Measurements from ENCODE around the gene PPP1R3D.

PPP1R3D gene

DNA sequence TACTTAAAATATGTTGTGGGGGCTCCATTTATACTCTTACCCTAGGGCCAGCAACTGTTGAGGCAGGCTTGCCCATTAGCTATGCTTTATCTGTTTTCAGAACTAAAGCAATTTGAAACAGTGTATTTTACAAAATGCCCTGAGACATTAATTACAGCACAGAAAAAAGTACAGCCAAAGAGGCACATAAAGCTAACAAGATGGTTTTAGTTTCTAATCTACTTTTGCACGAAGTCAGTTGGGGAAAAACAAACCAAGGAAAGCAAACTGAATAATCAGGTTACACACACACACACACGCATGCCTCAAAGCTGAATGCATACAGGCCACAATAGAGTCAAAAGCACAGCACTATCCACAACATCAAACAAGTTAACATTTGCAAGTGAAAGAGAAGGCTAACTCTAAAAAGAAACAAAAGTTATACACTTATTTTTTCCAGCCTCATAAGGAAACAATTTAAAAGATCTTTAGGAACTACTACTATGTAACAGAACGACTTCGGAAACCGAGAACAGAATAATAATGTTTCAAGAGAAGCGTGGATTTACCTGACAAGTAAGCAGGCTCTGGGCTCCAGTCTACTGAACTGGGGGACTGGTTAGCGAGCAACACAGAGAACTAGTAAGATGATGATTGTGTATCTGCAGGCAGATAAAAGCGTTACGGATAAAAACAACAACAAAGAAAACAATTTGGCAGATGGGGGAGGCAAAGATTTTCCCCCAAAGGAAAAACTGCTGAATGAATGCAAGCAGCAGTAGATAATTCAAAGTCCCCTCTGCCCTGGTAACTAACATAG lies 8.4 kb downstream of the PPP1R3D start (continued):
- TF ChIP-seq, protein P1, sequence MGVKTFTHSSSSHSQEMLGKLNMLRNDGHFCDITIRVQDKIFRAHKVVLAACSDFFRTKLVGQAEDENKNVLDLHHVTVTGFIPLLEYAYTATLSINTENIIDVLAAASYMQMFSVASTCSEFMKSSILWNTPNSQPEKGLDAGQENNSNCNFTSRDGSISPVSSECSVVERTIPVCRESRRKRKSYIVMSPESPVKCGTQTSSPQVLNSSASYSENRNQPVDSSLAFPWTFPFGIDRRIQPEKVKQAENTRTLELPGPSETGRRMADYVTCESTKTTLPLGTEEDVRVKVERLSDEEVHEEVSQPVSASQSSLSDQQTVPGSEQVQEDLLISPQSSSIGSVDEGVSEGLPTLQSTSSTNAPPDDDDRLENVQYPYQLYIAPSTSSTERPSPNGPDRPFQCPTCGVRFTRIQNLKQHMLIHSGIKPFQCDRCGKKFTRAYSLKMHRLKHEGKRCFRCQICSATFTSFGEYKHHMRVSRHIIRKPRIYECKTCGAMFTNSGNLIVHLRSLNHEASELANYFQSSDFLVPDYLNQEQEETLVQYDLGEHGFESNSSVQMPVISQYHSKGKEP (tag by site-specific recombination; IDR thresholded peaks at IDR 0.05) = no peak
- TF ChIP-seq ZNF433 (tag by site-specific recombination; IDR thresholded peaks at IDR 0.05; ENCODE audit: low read depth) (no peak), ZBTB8A (tag by site-specific recombination; IDR thresholded peaks at IDR 0.05) (no peak), ZNF214 (tag by site-specific recombination; IDR thresholded peaks at IDR 0.05; ENCODE audit: borderline replicate concordance) (no peak), ZNF837 (tag by site-specific recombination; IDR thresholded peaks at IDR 0.05) (no peak), ZNF335 (tag by site-specific recombination; conservative IDR thresholded peaks at IDR 0.05) (no peak), ZBTB7A (tag by site-specific recombination; IDR thresholded peaks at IDR 0.05; ENCODE audit: low read depth) (no peak), ZNF776 (tag by site-specific recombination; IDR thresholded peaks at IDR 0.05; ENCODE audit: borderline replicate concordance) (no peak), YY1 (tag by site-specific recombination; IDR thresholded peaks at IDR 0.05) (no peak), SALL2 (tag by site-specific recombination; IDR thresholded peaks at IDR 0.05; ENCODE audit: borderline replicate concordance) (no peak), TRIM28 (IDR thresholded peaks at IDR 0.05; ENCODE audit: borderline replicate concordance, low read length) (no peak; the same call in 1 of the 2 replicates), ZNF600 (tag by site-specific recombination; IDR thresholded peaks at IDR 0.05) (0 out of 2 replicates have a peak, but pooled peaks have one; percentile 57), ZNF311 (tag by site-specific recombination; IDR thresholded peaks at IDR 0.05; ENCODE audit: borderline replicate concordance) (no peak), PRDM1 (tag by site-specific recombination; IDR thresholded peaks at IDR 0.05) (no peak), ZFP3 (tag by site-specific recombination; IDR thresholded peaks at IDR 0.05; ENCODE audit: low read depth) (no peak), ZBTB21 (tag by site-specific recombination; IDR thresholded peaks at IDR 0.05) (no peak)
- TF ChIP-seq, protein P2, sequence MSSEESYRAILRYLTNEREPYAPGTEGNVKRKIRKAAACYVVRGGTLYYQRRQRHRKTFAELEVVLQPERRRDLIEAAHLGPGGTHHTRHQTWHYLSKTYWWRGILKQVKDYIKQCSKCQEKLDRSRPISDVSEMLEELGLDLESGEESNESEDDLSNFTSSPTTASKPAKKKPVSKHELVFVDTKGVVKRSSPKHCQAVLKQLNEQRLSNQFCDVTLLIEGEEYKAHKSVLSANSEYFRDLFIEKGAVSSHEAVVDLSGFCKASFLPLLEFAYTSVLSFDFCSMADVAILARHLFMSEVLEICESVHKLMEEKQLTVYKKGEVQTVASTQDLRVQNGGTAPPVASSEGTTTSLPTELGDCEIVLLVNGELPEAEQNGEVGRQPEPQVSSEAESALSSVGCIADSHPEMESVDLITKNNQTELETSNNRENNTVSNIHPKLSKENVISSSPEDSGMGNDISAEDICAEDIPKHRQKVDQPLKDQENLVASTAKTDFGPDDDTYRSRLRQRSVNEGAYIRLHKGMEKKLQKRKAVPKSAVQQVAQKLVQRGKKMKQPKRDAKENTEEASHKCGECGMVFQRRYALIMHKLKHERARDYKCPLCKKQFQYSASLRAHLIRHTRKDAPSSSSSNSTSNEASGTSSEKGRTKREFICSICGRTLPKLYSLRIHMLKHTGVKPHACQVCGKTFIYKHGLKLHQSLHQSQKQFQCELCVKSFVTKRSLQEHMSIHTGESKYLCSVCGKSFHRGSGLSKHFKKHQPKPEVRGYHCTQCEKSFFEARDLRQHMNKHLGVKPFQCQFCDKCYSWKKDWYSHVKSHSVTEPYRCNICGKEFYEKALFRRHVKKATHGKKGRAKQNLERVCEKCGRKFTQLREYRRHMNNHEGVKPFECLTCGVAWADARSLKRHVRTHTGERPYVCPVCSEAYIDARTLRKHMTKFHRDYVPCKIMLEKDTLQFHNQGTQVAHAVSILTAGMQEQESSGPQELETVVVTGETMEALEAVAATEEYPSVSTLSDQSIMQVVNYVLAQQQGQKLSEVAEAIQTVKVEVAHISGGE (tag by site-specific recombination; conservative IDR thresholded peaks at IDR 0.05; ENCODE audit: low read depth) = peak; percentile 62
- TF ChIP-seq, protein P3, sequence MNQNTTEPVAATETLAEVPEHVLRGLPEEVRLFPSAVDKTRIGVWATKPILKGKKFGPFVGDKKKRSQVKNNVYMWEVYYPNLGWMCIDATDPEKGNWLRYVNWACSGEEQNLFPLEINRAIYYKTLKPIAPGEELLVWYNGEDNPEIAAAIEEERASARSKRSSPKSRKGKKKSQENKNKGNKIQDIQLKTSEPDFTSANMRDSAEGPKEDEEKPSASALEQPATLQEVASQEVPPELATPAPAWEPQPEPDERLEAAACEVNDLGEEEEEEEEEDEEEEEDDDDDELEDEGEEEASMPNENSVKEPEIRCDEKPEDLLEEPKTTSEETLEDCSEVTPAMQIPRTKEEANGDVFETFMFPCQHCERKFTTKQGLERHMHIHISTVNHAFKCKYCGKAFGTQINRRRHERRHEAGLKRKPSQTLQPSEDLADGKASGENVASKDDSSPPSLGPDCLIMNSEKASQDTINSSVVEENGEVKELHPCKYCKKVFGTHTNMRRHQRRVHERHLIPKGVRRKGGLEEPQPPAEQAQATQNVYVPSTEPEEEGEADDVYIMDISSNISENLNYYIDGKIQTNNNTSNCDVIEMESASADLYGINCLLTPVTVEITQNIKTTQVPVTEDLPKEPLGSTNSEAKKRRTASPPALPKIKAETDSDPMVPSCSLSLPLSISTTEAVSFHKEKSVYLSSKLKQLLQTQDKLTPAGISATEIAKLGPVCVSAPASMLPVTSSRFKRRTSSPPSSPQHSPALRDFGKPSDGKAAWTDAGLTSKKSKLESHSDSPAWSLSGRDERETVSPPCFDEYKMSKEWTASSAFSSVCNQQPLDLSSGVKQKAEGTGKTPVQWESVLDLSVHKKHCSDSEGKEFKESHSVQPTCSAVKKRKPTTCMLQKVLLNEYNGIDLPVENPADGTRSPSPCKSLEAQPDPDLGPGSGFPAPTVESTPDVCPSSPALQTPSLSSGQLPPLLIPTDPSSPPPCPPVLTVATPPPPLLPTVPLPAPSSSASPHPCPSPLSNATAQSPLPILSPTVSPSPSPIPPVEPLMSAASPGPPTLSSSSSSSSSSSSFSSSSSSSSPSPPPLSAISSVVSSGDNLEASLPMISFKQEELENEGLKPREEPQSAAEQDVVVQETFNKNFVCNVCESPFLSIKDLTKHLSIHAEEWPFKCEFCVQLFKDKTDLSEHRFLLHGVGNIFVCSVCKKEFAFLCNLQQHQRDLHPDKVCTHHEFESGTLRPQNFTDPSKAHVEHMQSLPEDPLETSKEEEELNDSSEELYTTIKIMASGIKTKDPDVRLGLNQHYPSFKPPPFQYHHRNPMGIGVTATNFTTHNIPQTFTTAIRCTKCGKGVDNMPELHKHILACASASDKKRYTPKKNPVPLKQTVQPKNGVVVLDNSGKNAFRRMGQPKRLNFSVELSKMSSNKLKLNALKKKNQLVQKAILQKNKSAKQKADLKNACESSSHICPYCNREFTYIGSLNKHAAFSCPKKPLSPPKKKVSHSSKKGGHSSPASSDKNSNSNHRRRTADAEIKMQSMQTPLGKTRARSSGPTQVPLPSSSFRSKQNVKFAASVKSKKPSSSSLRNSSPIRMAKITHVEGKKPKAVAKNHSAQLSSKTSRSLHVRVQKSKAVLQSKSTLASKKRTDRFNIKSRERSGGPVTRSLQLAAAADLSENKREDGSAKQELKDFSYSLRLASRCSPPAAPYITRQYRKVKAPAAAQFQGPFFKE (tag by site-specific recombination; IDR thresholded peaks at IDR 0.05; ENCODE audit: borderline replicate concordance) = no peak
